Activated CD8-positive, alpha-beta memory T cell treated with anti-CD3 and anti-CD28 coated beads, Interleukin-2, amount 10 ng/mL, durations not matched to agents 7 days and 5 days (primary cell): ENCODE measurements around the gene TTC5. TPM values are rescaled to one million over a fixed set of nuclear protein-coding genes. Genes with fewer than 3 reads are reported as not detected.

Experiments used
- ATAC-seq: fragments of 150-1000 bp; cut with Tn5 transposase; one replicate; pipeline ENCODE4 v1.10.0; 2021; ENCODE audit warnings: moderate library complexity
- CTCF ChIA-PET: fragments of 350-600 bp; sonication (Branson Sonifier 250); formaldehyde crosslinking; loops from one replicate; lab custom pipeline; 2021; ENCODE audit warnings: antibody characterized with exemption; lab: Charles Lee
- DNase-seq: peaks from one replicate; pipeline ENCODE4 v3.0.0-alpha.2; 2020
- H3K27ac Mint-ChIP-seq: one replicate; pipeline ENCODE4 v1.8.0; 2021; ENCODE audit warnings: mild to moderate bottlenecking, mixed read lengths
- H3K27me3 Mint-ChIP-seq: one replicate; pipeline ENCODE4 v1.8.0; 2021; ENCODE audit warnings: mixed read lengths
- H3K36me3 Mint-ChIP-seq: one replicate; pipeline ENCODE4 v1.8.0; 2021; ENCODE audit warnings: mild to moderate bottlenecking, mixed read lengths
- H3K4me1 Mint-ChIP-seq: one replicate; pipeline ENCODE4 v1.8.0; 2021; ENCODE audit warnings: mixed read lengths
- H3K4me3 Mint-ChIP-seq: one replicate; pipeline ENCODE4 v1.8.0; 2021; ENCODE audit warnings: mild to moderate bottlenecking, moderate library complexity, mixed read lengths
- H3K9me3 Mint-ChIP-seq: one replicate; pipeline ENCODE4 v1.8.0; 2022; ENCODE audit warnings: low read depth, mixed read lengths
- total RNA-seq, 2 experiments: library from RNA; stranded (reverse); gene quantifications; one replicate each; pipeline ENCODE4 v1.2.3, GENCODE V29; 2021

The TTC5 gene
- total RNA-seq, 2 experiments from 2014 or later, result 22.4 to 24.4 TPM

DNA sequence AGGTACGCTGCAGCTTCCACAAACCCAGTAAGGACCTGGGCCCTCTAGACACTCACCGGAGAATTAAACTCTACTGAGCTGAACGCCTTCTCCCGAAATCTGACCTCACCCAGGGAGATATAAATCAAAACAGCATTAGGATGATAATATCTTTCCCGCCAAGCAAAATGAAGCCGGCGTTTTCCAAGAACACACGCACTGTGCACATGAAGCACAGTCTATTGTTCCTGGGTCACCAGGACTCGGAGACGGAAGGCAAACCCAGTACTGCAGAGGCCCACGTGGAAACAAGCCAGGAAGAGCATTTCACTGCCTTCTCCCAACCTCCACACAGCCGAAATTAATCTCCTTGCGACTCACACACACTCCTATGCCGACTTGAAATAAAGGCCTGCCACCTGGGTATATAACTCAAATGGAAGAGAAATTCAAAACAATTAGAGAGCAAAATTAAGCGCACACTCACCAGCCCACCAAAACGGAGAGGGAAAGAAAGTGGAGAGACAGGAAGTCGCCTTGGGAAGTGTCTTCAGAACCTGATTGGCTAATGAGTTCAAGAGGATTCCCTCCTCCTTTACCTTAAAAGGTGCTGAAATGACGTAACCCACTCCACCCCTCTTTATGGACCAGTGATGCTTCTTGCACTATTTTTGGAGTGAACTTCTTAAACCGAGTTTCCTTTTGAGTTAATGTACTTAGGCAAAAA lies 27.2 kb upstream of the TTC5 start, which contains the start of gene CCNB1IP1:
Gene CCNB1IP1, minus strand, starts transcription at position 492 of the 706 bp plus-strand sequence. CDS start 16,756 bp downstream, outside the sequence.
- Mint-ChIP-seq H3K27me3 (no peaks in the 10 kb centered on the region), H3K36me3 (peaks cover 12% of the 10 kb centered on the region), H3K4me1 (peaks cover 53% of the 10 kb centered on the region), H3K9me3 (no peaks in the 10 kb centered on the region), H3K4me3 (peak within 1 kb of the TSS; percentile 93), H3K27ac (peak within 1 kb of the TSS; percentile 94)
- peak; percentile 74 for DNase-seq
- ATAC-seq, result peak; percentile 99
- CTCF ChIA-PET, result interaction anchor here (0.5 to 2.7 kb wide), 10 partner anchors 10 to 1178 kb away, joined by 3 to 18 read pairs (median 4); partner anchors contain the start of genes PARP2 and TEP1

- CTCF ChIA-PET, result interaction anchor here (0.5 to 2.7 kb wide), 7 partner anchors 11 to 1178 kb away, joined by 3 to 17 read pairs (median 4); partner anchors contain the start of genes PARP2 and TEP1
Measured at GRCh38 chr14:20332431-20332787, 26.7 kb upstream of the TTC5 start.

GRCh38 chr14:20331053-20331613 lies 25.4 kb upstream of the TTC5 start:
- ATAC-seq, result no peak
- H3K36me3 Mint-ChIP-seq, result peaks cover 19% of the 10 kb centered on the region
- peak overlapping the region; percentile 67 for H3K27ac Mint-ChIP-seq
- peak overlapping the region; percentile 55 for H3K4me3 Mint-ChIP-seq
- H3K9me3 Mint-ChIP-seq, result no peaks in the 10 kb centered on the region
- H3K27me3 Mint-ChIP-seq, result no peaks in the 10 kb centered on the region
- CTCF ChIA-PET, result interaction anchor here (1.8 to 5.8 kb wide), 2 partner anchors 10 to 84 kb away, joined by 4 to 67 read pairs; partner anchors contain the start of gene PARP2
- H3K4me1 Mint-ChIP-seq, result peaks cover 65% of the 10 kb centered on the region
- no peak for DNase-seq

More at GRCh38 chr14:20332431-20332787, 26.7 kb upstream of the TTC5 start:
- Mint-ChIP-seq H3K27ac (peak overlapping the region; percentile 94), H3K4me3 (peak overlapping the region; percentile 93), H3K27me3 (no peaks in the 10 kb centered on the region), H3K9me3 (no peaks in the 10 kb centered on the region), H3K4me1 (peaks cover 59% of the 10 kb centered on the region), H3K36me3 (peaks cover 15% of the 10 kb centered on the region)
- no peak for ATAC-seq
- DNase-seq, result no peak

GRCh38 chr14:20329355-20329754 lies 23.6 kb upstream of the TTC5 start:
- no peak overlapping the region for H3K27ac Mint-ChIP-seq
- ATAC-seq (no peak), DNase-seq (no peak)
- no peak overlapping the region for H3K4me3 Mint-ChIP-seq
- H3K36me3 Mint-ChIP-seq, result peaks cover 26% of the 10 kb centered on the region
- no peaks in the 10 kb centered on the region for H3K27me3 Mint-ChIP-seq
- no peaks in the 10 kb centered on the region for H3K9me3 Mint-ChIP-seq
- H3K4me1 Mint-ChIP-seq, result peaks cover 55% of the 10 kb centered on the region
- CTCF ChIA-PET, result interaction anchor here (1.4 to 6.0 kb wide), 6 partner anchors 12 to 368 kb away, joined by 4 to 89 read pairs (median 11); partner anchors contain the start of genes PARP2 and PNP

DNA sequence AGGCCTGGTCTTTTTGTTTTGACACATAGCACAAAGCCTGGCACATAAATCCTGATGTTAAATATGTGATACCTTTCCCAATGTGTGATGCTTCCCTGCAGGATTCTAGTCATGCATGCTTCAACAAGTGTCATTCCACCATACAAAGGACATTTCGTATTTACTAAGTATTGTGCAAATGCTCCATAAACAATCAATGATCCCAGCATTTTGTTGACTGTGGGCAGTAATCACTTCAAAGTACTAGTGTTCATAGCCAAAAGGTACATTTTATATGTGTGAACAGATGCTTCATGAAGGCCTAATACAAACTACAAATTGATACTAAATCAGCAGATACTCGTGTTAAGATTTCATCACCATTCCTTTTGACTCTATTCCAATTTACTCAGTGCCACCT lies 23.0 kb upstream of the TTC5 start:
- Mint-ChIP-seq H3K4me1 (peaks cover 51% of the 10 kb centered on the region), H3K27me3 (no peaks in the 10 kb centered on the region), H3K4me3 (no peak overlapping the region), H3K9me3 (no peaks in the 10 kb centered on the region), H3K36me3 (peaks cover 30% of the 10 kb centered on the region), H3K27ac (peak overlapping the region; percentile 18)
- CTCF ChIA-PET, result interaction anchor here (1.2 to 6.0 kb wide), 12 partner anchors 12 to 368 kb away, joined by 3 to 89 read pairs (median 7); partner anchors contain the start of gene PARP2
- DNase-seq (no peak), ATAC-seq (no peak)

GRCh38 chr14:20327005-20327869 lies 21.5 kb upstream of the TTC5 start:
- no peak for DNase-seq
- CTCF ChIA-PET, result interaction anchor here (0.6 to 6.0 kb wide), 27 partner anchors 10 to 370 kb away, joined by 3 to 89 read pairs (median 5); partner anchors contain the start of genes ANG and PARP2
- Mint-ChIP-seq H3K27ac (peak overlapping the region; percentile 33), H3K9me3 (no peaks in the 10 kb centered on the region), H3K4me3 (peak overlapping the region; percentile 1), H3K4me1 (peaks cover 48% of the 10 kb centered on the region), H3K27me3 (no peaks in the 10 kb centered on the region), H3K36me3 (peaks cover 37% of the 10 kb centered on the region)
- ATAC-seq, result peak; percentile 45

GRCh38 chr14:20317720-20318119 lies 12.0 kb upstream of the TTC5 start:
- Mint-ChIP-seq H3K9me3 (no peaks in the 10 kb centered on the region), H3K36me3 (peaks cover 52% of the 10 kb centered on the region), H3K27me3 (no peaks in the 10 kb centered on the region)

GRCh38 chr14:20314026-20314425 lies 8.3 kb upstream of the TTC5 start:
- no peak overlapping the region for H3K4me3 Mint-ChIP-seq
- H3K9me3 Mint-ChIP-seq, result no peaks in the 10 kb centered on the region
- ATAC-seq, result no peak
- no peak overlapping the region for H3K27ac Mint-ChIP-seq
- H3K36me3 Mint-ChIP-seq, result peaks cover 42% of the 10 kb centered on the region
- no peaks in the 10 kb centered on the region for H3K27me3 Mint-ChIP-seq
- H3K4me1 Mint-ChIP-seq, result no peaks in the 10 kb centered on the region
- no peak for DNase-seq
- CTCF ChIA-PET, result no interaction called here

More at GRCh38 chr14:20317720-20318119, 12.0 kb upstream of the TTC5 start:
- CTCF ChIA-PET, result interaction anchor here (0.9 to 1.5 kb wide), 2 partner anchors 10 to 292 kb away, joined by 3 to 8 read pairs; no protein-coding TSS in a partner anchor
- no peaks in the 10 kb centered on the region for H3K4me1 Mint-ChIP-seq
- no peak overlapping the region for H3K27ac Mint-ChIP-seq
- ATAC-seq, result no peak
- DNase-seq, result no peak
- no peak overlapping the region for H3K4me3 Mint-ChIP-seq

DNA sequence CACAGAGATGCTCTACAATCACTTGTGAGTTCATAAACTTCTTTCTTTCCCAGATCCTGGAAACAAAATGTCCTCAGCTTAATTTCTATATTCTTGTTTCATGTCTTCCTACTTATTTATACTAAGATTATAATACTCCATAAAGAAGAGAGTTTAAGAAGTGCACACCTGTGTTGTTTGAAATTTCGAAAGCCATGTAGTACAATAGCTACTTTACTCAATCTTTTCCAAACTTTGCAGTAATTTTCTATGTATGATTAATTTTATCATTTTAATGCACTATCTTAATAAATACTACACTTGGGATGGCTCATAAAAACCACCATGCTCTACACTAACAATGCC lies 300 bp upstream of the TTC5 start:
- H3K4me3 Mint-ChIP-seq, result peak overlapping the region; percentile 82

GRCh38 chr14:20302042-20302755 lies 3.6 kb downstream of the TTC5 start:
- CTCF ChIA-PET, result no interaction called here
- Mint-ChIP-seq H3K27ac (no peak overlapping the region), H3K4me3 (no peak overlapping the region), H3K9me3 (no peaks in the 10 kb centered on the region), H3K27me3 (no peaks in the 10 kb centered on the region), H3K36me3 (peaks cover 21% of the 10 kb centered on the region), H3K4me1 (peaks cover 32% of the 10 kb centered on the region)
- DNase-seq (no peak), ATAC-seq (no peak)

More for the DNA sequence above, 300 bp upstream of the TTC5 start:
- peaks cover 32% of the 10 kb centered on the region for H3K4me1 Mint-ChIP-seq
- peaks cover 10% of the 10 kb centered on the region for H3K36me3 Mint-ChIP-seq
- DNase-seq, result no peak
- CTCF ChIA-PET, result interaction anchor here (1.0 to 1.7 kb wide), 4 partner anchors 10 to 37 kb away, joined by 3 to 4 read pairs (median 3); partner anchors contain the start of gene PARP2
- no peaks in the 10 kb centered on the region for H3K9me3 Mint-ChIP-seq
- no peaks in the 10 kb centered on the region for H3K27me3 Mint-ChIP-seq
- ATAC-seq, result no peak
- H3K27ac Mint-ChIP-seq, result peak overlapping the region; percentile 76

DNA sequence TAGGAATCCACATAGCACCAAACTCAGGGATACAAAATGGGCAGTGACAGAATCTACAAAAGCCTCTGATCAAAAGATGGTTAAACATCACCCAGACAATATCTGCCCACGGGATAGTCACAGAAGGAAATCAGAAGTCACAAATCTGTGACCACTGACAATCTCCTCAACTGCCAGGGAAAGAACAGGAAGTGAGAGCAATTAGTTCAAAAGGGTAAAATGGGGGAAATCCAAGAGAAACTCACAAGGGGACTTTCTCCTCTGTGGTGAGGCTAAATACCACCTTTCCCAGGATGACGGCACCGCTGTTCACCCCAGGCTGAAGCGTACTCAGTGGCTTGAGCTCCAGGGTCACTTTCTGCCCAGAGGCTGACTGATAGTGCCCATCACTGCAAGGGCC lies 10.7 kb downstream of the TTC5 start:
- no peak overlapping the region for H3K27ac Mint-ChIP-seq

GRCh38 chr14:20294636-20295035 lies 11.1 kb downstream of the TTC5 start:
- Mint-ChIP-seq H3K4me1 (peaks cover 8% of the 10 kb centered on the region), H3K4me3 (no peak overlapping the region), H3K9me3 (no peaks in the 10 kb centered on the region), H3K27me3 (no peaks in the 10 kb centered on the region), H3K36me3 (peaks cover 43% of the 10 kb centered on the region), H3K27ac (no peak overlapping the region)
- no peak for ATAC-seq
- CTCF ChIA-PET, result no interaction called here
- no peak for DNase-seq

More for the DNA sequence above, 10.7 kb downstream of the TTC5 start:
- Mint-ChIP-seq H3K9me3 (no peaks in the 10 kb centered on the region), H3K4me1 (peaks cover 8% of the 10 kb centered on the region), H3K4me3 (no peak overlapping the region), H3K36me3 (peaks cover 40% of the 10 kb centered on the region), H3K27me3 (no peaks in the 10 kb centered on the region)
- CTCF ChIA-PET, result no interaction called here
- no peak for ATAC-seq
- DNase-seq, result no peak
